Left lung (tissue), 14 donors: ENCODE results near the gene SMIM27. TPM values are rescaled to one million over a fixed set of nuclear protein-coding genes. Genes with fewer than 3 reads are reported as not detected.

ENCODE experiments used
- ATAC-seq: fragments of 200-7000 bp; cut with Tn5 transposase; one replicate; pipeline ENCODE4 v1.9.1; 2020; ENCODE audit warnings: moderate library complexity
- DNase-seq, 4 donors: peaks; one replicate each; pipeline ENCODE4 v3.0.0-alpha.2; 2013 to 2020
- H3K27ac ChIP-seq, 2 donors: fragments of 200-600 bp; sonication (generic) in 1 of 2; one replicate each; pipeline versions ENCODE4 v1.5.0 to v1.8.0; 2020 to 2021
- H3K27me3 ChIP-seq, 2 donors: fragments of 200-600 bp; sonication (generic) in 1 of 2; one replicate each; pipeline versions ENCODE4 v1.5.0 to v1.8.0; 2020 to 2021
- H3K36me3 ChIP-seq, 2 donors: fragments of 200-600 bp; sonication (generic) in 1 of 2; one replicate each; pipeline versions ENCODE4 v1.5.0 to v1.8.0; 2020 to 2021
- H3K4me1 ChIP-seq, 2 donors: fragments of 200-600 bp; one replicate each; pipeline ENCODE4 v1.8.0; 2021
- H3K4me3 ChIP-seq, 2 donors: fragments of 200-600 bp; sonication (generic) in 1 of 2; one replicate each; pipeline versions ENCODE4 v1.5.0 to v1.8.0; 2020 to 2021; ENCODE audit warnings: mild to moderate bottlenecking in 1 of 2
- H3K9me3 ChIP-seq, 2 donors: fragments of 200-600 bp; sonication (generic) in 1 of 2; one replicate each; pipeline versions ENCODE4 v1.5.0 to v1.8.0; 2020 to 2021
- CTCF ChIP-seq, 2 donors: fragments of 200-600 bp; sonication (generic) in 1 of 2; IDR thresholded peaks; one replicate each; pipeline versions ENCODE4 v1.5.0 to v1.8.0; 2021; ENCODE audit warnings: antibody characterized with exemption in 2 of 2
- intact Hi-C, 2 donors: fragments of 100-400 bp; cut with DNase I; formaldehyde crosslinking; loops; one replicate each; pipeline versions ENCODE4 v1.11.2 to v1.14.2; 2022
- long read RNA-seq, 12 donors: library from polyadenylated mRNA in 2 of 12; unstranded in 2 of 12; transcript quantifications; one replicate each; pipeline ENCODE4 v2.0.0 and lab custom pipeline, GENCODE V29; 2019 to 2026
- polyA plus RNA-seq, 6 donors: library from polyadenylated mRNA; unstranded; fragments of 120-200 nt; gene quantifications; one replicate each; pipeline ENCODE4 v1.2.1, GENCODE V29; 2013; ENCODE audit not compliant: insufficient read length in 6 of 6
- total RNA-seq, 2 donors: library from RNA; stranded (reverse); fragmentation: NEBNext Ultra II Directional; extraction: Animal tissue kit (Norgen Biotek cat#: 25700); gene quantifications; one replicate each; pipeline ENCODE4 v1.2.1, GENCODE V29; 2021
- donor health status: DM: no; HTN: yes; CAD: no.
- donor health status: DM: no; HTN: no; CAD: no.

SMIM27 gene
- total RNA-seq = 10 to 100 TPM in 1 of 2 donors, 1 to 10 TPM in 1; 8.0 to 14.4 TPM
- 10 to 100 TPM in 5 of 6 donors, 1 to 10 TPM in 1; 9.5 to 13.0 (median 11.4) TPM for polyA plus RNA-seq
- long read RNA-seq, donor 1, transcript SMIM27-206 (1 exons, 668 nt) = major isoform, 9 of 505 reads
- long read RNA-seq, donor 1, partial matches to known transcripts = 77 of 505 reads
- long read RNA-seq, donor 1, other reads (novel, unspliced or antisense) = 417 of 505 reads
- long read RNA-seq, donor 2, transcript SMIM27-206 (1 exons, 668 nt) = major isoform, 11 of 583 reads
- long read RNA-seq, donor 2, partial matches to known transcripts = 109 of 583 reads
- long read RNA-seq, donor 2, other reads (novel, unspliced or antisense) = 463 of 583 reads
- long read RNA-seq, donor 3, partial matches to known transcripts = 17 of 21 reads
- long read RNA-seq, donor 3, other reads (novel, unspliced or antisense) = 0 of 21 reads
- long read RNA-seq, donor 4, partial matches to known transcripts = 14 of 15 reads
- long read RNA-seq, donor 4, other reads (novel, unspliced or antisense) = 0 of 15 reads
- long read RNA-seq, donor 5, partial matches to known transcripts = 14 of 17 reads
- long read RNA-seq, donor 5, other reads (novel, unspliced or antisense) = 0 of 17 reads
- long read RNA-seq, donor 6, transcript SMIM27-206 (1 exons, 668 nt) = major isoform, 8 of 554 reads
- long read RNA-seq, donor 6, partial matches to known transcripts = 521 of 554 reads
- long read RNA-seq, donor 6, other reads (novel, unspliced or antisense) = 24 of 554 reads
- long read RNA-seq, donor 7, partial matches to known transcripts = 7 of 11 reads
- long read RNA-seq, donor 7, other reads (novel, unspliced or antisense) = 0 of 11 reads
- long read RNA-seq, donor 8, transcript SMIM27-206 (1 exons, 668 nt) = major isoform, 8 of 14 reads
- long read RNA-seq, donor 8, partial matches to known transcripts = 6 of 14 reads
- long read RNA-seq, donor 8, other reads (novel, unspliced or antisense) = 0 of 14 reads
- long read RNA-seq, donor 9 = 0 reads
- long read RNA-seq, donor 10, partial matches to known transcripts = 4 of 4 reads
- long read RNA-seq, donor 10, other reads (novel, unspliced or antisense) = 0 of 4 reads
- long read RNA-seq, donor 11, transcript SMIM27-206 (1 exons, 668 nt) = major isoform, 22 of 668 reads
- long read RNA-seq, donor 11, partial matches to known transcripts = 93 of 668 reads
- long read RNA-seq, donor 11, other reads (novel, unspliced or antisense) = 552 of 668 reads
- long read RNA-seq, donor 12, partial matches to known transcripts = 6 of 9 reads
- long read RNA-seq, donor 12, other reads (novel, unspliced or antisense) = 0 of 9 reads

GRCh38 chr9:32552172-32552872 lies at the start of gene SMIM27, which contains the start of gene TOPORS:
TSS of gene SMIM27 (plus strand) at chr9:32552327. CDS start at chr9:32552435, 108 bp downstream.
TSS of gene TOPORS (minus strand) at chr9:32552586. CDS start at chr9:32552436, 150 bp downstream.
- Histone ChIP-seq H3K4me3 (peak within 1 kb of the TSS; percentile 88 to 94), H3K4me1 (peaks cover 0 to 40% of the 10 kb centered on the region in 2 donors), H3K36me3 (peaks cover 0 to 4% of the 10 kb centered on the region in 2 donors), H3K9me3 (no peaks in the 10 kb centered on the region), H3K27ac (peak within 1 kb of the TSS; percentile 95 to 97), H3K27me3 (no peaks in the 10 kb centered on the region)
- no peak for TF ChIP-seq CTCF (IDR thresholded peaks at IDR 0.05)
- intact Hi-C loops = no loop called here
- peak; percentile 93 to 95 (median 95) for DNase-seq
- ATAC-seq = peak; percentile 94

DNA sequence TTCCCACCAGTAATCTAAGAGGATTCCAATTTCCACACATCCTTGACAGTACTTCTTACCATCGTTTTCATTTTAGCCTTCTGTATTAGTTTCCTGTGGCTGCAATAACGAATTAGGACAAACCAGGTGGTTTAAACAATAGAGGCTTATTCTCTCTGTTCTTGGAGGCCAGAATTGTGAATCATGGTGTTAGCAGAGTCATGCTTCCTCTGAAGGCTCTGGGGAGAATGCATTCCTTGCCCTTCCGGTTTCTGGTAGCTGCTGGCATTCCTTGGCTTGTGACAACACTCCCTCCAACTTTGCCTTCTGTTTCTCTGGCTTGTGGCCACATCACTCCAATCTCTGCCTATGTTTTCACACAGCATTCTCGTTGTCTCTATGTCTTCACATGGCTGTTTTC lies 49.7 kb upstream of the SMIM27 start:
- intact Hi-C loops = no loop called here
- DNase-seq (no peak), ATAC-seq (no peak)
- Histone ChIP-seq H3K4me1 (no peaks in the 10 kb centered on the region), H3K27ac (no peak overlapping the region), H3K36me3 (peaks cover 0 to 39% of the 10 kb centered on the region in 2 donors), H3K4me3 (no peak overlapping the region), H3K9me3 (no peaks in the 10 kb centered on the region), H3K27me3 (no peaks in the 10 kb centered on the region)
- no peak for TF ChIP-seq CTCF (IDR thresholded peaks at IDR 0.05)

- intact Hi-C loops = no loop called here
- no peak for ATAC-seq
- no peaks in the 10 kb centered on the region for H3K4me1 ChIP-seq
- H3K4me3 ChIP-seq = no peak overlapping the region
- no peak for DNase-seq
- no peaks in the 10 kb centered on the region for H3K27me3 ChIP-seq
- no peak overlapping the region for H3K27ac ChIP-seq
- TF ChIP-seq CTCF (IDR thresholded peaks at IDR 0.05) = no peak
- peaks cover 0 to 33% of the 10 kb centered on the region in 2 donors for H3K36me3 ChIP-seq
- H3K9me3 ChIP-seq = no peaks in the 10 kb centered on the region
Measured at GRCh38 chr9:32503008-32503407, 49.1 kb upstream of the SMIM27 start.

DNA sequence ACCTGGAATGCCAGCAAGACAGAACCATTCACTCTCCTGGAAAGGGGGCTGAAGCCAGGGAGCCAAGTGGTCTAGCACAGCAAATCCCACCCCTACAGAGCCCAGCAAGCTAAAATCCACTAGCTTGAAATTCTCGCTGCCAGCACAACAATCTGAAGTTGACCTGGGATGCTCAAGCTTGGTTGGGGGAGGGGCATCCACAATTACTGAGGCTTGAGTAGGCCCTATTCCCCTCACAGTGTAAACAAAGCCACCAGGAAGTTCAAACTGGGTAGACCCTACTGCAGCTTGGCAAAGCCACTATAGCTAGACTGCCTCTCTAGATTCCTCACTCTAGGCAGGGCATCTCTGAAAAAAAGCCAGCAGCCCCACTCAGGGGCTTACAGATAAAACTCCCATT lies 43.4 kb upstream of the SMIM27 start:
- no peak for TF ChIP-seq CTCF (IDR thresholded peaks at IDR 0.05)
- intact Hi-C loops = no loop called here
- H3K36me3 ChIP-seq = no peaks in the 10 kb centered on the region
- H3K9me3 ChIP-seq = no peaks in the 10 kb centered on the region
- DNase-seq (no peak), ATAC-seq (no peak)
- H3K27me3 ChIP-seq = no peaks in the 10 kb centered on the region
- H3K4me3 ChIP-seq = no peak overlapping the region
- no peaks in the 10 kb centered on the region for H3K4me1 ChIP-seq
- H3K27ac ChIP-seq = no peak overlapping the region
